NCI-H345 (cell line): ENCODE measurements around the gene CST3.
A peak's percentile ranks its signal among the peaks of the same experiment; 100 is the strongest.
"Not testable (repeated sequence)": the region's sequence is repeated elsewhere in the genome, so short reads cannot be mapped to it uniquely, and the experiment has no call there.

ENCODE experiments used
- DNase-seq: peaks from one replicate; lab custom pipeline; 2025; lab: John Stamatoyannopoulos, UW

The CST3 gene

DNA sequence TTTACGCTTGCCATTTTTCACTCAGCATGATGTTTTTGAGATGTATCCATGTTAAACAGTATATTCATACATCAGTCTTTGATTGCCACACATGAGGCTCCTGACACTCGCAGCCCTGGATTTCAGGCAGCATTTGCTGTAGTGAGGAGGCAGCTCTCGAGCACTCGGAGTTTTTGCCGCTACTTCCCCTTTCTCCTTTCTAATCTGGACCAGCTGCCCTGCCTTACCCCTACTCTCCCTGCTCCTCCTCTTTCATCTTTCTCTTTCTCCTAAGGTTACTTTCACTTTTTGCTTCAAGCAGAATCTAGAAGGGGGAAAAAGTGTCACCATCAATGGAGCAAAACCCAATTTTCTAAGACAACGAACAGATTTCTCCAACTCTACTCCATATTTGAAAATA, 5.9 kb upstream of the CST3 start:
- no peak for DNase-seq

GRCh38 chr20:23641936-23642751, 4.4 kb upstream of the CST3 start:
- DNase-seq: peak; percentile 14

DNA sequence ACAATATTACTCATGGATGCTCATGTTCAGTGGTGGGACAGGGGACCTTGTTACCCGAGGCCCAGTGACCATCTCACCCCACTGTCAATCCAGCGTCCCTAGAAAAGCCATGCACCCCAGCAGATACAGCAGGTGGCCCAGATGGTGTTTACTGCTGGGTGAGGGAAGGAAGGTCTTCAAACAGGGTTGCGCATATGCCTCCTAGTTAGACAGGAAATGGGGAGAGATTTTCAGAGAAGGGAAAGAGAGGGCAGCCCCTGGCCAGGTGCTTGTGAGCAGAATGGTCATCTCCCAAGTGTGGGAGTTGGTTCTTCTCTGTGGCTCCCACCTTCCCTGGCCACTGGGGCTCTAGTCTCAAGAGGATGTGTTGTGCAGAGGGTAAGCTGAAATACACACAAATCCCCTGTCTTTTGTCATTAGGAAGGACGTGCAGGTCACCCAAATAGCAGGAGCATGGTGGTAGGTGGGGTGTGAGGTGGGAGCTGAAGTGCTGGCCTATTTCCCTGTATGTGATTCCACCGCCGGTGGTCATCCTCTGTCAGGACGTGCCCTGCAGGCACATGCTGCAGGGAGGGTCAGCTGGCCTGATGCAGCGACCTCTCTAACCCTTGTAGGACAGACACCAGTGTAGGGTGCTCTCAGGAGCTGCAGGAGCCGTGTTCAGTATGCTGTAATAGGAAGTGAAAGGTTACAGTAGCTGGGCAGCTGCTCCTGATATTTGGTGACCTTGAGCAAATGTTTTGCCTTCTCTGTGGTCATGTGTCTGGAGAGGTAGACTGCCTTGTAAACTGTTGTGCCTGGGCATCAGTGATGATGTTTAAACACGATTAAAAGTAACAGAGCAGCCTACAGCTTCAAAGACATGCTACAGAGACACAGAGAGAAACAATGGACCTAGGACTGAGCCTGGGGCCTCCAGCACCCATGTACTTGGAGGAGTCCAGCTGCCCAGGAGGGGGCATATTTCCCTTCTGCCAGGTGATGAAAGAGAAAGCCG, 3.2 kb upstream of the CST3 start:
- no peak for DNase-seq

DNA sequence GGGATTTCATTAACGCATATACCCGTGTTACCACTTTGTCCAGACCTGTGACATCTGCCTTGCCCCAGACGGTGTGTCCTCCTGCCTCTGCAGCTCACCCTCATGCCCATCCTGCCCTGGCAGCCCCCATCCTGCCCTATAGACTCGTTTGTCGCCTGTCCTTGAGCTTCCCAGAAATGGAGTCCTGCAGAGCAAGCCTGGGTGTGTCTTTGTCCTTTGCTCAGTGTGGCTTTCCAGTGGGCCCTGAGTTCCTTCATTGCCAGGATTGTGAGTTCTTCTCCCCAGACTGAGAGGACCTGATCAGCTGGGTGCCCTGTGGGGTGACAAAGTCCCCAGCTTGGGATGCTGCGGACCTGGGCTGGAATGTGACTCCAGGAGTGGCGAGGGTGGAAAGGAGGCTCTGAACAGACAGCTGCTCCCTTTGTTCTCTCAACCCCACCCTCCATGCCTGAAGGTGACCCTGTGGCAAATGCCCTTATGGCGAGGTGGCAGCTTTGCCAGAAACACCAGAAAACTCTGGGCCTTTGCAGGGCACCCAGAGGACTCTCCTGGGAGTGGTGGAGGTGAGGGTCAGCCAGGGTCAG, 2.4 kb upstream of the CST3 start:
- DNase-seq: no peak

GRCh38 chr20:23639490-23639958, 1.8 kb upstream of the CST3 start:
- DNase-seq: no peak

DNA sequence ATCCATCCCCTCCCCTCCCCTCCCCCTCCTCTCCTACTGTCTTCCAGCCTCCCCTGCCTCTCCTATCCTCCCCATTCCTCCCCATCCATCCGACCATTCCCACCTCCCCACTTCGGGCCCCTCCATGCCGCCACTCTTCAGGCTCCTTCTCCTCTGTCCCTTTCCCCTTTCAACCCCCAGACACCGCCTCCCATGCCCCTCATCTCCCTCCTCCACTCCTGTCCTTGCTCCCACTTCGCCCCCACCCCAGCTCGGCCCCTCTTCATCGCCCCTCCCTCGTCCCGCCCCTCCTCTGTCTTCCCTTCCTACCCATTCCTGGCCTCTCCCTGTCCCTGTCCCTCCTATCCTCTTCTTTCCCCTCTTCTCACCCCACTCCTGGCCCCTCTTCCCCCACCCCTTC, 554 bp upstream of the CST3 start:
- DNase-seq: no peak

DNA sequence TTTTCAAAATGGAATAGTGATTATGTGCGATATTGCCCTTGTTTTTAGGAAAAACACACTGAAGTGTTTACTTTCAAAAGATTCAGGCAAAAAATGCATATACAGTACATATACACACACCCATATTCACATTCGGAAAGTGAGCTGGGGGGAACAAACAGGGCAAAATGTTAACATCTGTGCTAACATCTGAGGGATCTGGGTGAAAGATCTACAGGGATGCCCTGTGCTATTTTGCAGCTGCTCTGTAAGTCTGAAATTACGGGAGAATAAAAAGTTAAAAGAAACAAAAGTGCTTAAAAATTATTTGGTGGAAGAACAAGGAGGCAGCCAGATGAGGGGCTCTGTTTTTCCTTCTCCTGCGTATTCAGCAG, 860 bp downstream of the CST3 start:
- no peak for DNase-seq

GRCh38 chr20:23636182-23636907, 1.4 kb downstream of the CST3 start:
- no peak for DNase-seq

DNA sequence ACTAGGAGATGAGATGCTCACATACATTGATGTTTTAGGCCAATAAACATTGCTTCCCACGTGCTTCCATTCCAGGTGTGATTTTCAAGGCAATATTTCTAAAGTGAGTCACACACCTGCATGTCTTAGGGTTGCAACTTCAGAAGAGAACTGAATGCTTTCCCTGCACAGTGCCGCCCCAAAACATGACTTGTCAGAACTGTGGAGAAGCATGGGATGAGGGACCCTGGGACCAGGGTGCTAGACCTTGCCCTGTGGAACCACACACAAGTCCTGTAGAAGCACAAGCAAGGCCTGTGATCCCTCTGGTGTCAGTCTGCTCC, 2.0 kb downstream of the CST3 start:
- not testable (repeated sequence) for DNase-seq

GRCh38 chr20:23634985-23635767, 2.6 kb downstream of the CST3 start:
- DNase-seq: no peak

DNA sequence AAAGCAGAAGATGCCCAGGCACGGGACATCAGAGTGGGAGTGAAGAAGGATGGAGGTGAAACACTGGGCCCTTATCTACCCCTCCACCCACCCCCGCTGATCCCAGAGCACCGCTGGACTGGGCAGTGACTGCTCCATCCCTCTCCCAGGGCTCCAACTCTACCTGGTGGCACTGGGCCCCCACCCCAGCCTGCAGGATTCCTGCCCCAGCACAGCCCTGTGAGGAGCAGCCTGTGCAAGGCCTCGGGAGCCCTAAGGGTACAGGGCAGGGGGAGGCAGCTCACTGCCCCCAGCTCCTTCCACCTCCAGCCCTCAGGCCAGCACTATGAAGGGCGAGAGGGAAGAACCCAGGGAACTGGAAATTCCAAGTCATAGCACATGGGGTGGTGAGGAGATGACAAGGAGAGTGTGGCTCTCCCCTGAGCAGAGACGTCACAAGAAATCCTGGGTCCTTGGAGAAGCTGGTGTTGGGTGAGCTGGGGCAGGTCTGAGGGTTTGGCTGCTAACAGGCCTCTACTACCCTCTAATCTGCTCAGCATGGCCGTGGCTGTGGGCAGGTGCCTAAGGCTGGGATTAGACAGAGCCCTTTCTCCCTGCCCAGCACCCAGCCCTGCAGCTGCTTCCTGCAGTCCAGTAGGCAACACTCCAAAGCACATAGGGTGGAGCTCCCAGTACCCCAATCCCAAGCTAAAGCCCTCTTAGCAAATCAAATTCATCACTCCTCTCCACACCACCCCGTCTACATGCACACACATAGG, 3.5 kb downstream of the CST3 start:
- DNase-seq: no peak

DNA sequence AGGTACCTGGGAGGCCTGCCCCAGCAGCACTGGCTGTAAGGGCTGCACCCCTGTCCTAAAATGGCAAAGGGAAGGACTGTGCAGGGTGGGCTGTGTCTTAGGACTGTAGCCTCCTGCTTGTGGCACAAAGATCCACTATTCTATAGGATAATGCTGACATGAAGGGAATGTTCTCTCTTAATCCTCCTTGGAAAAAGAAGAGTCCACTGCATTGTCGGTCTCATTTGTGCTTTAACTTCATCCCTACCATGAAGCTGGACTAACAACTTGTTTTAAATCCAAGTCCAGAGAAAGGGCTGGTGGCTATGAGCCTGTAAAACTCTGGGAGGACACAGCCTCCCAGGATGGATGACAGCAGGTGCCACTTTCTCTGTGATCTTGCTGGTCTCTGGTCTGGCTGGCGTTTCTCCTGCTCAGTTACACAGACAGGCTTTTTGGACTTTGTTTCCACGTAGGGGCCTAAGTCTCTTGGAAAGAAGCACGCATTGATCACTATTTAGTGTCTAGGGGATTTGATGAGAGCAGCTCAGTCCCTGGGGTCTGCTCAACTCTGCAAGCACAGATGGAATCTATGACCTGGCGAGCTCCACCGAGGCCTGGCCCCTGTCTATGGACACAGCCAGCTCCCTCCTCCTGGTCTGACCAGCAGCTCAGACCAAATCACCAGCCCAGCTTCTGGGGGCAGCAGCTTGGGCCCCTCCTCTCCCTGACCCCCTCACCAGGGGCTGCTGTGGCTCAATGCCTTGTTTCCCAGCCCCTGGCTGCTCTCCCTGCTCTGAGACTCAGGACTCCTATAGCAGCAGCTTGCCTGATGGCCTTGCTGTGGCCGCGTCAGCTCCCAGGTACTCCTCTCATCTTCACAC, 4.8 kb downstream of the CST3 start:
- DNase-seq: no peak

GRCh38 chr20:23631981-23632710, 5.6 kb downstream of the CST3 start:
- DNase-seq: no peak

DNA sequence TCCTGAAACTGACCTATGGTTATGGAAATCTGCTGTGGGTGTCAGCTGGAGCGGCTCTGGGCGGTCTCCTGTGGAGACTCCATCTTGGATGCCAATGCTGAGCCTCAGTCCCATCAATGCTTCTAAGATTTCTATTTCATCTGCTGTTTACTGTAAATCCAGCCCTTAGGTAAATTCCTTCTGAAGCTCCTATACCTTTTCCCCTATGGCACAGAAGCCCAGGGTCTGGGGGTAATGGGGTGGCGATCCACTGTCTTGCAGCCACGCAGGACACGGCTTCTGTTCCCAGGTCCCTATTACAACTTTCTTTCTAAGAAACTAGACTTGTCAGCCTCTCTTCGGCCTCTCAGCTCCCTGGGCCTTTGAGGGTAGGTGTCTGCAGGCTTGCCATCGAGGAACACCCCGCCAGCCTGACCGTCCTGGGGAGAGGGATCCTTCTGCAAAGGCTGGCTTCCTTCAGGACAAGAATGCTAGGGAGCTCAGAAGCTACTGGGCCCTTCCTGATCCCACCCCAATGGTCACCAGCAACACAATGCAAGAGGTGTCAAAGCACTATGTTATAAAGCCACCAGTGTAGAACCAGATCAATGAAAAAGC, 6.4 kb downstream of the CST3 start:
- no peak for DNase-seq

GRCh38 chr20:23630392-23630849, 7.3 kb downstream of the CST3 start:
- DNase-seq: no peak

DNA sequence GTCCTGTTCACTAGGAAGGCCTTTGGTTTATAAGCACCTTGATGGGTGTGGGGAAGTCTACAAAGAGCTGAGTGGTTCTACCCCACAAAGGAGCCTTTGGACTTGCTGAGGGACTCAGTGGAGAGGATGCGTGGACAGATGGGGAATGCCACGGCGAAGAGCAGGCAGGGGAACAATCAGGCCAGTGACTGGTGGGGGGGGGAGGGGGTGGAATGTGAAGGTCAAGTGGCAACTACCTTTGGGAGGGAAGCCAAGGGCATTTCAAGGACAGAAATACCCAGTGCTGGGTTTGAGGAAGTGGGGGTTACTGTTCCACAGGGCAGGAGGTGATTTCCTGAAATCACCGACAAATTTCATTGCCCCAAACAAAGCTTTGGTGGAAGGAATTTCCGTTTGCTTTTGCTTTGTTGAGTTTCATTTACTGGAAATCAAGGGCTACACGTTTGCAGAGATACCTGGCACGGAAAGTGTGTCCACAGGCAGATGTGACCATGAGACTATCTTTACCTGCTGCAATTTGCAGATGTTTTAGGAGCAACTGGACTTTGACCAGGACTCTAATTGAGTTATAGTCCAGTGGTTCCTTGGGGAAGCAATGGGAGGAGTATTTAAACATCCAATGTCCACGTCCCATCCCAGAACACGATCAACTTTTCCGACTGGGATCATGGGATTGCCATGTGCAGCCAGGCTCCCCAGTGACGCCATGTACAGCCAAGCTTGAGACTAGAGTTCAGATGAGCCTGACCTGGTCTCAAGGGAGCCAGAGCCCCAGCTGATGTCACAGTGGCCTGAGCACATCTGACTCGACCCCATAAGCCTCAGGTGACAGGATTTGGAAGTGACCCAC, 8.0 kb downstream of the CST3 start:
- no peak for DNase-seq

GRCh38 chr20:23629017-23629541, 8.7 kb downstream of the CST3 start:
- DNase-seq: no peak
